HepG2 (cell line): ENCODE measurements around the gene GPR17. TPM values are rescaled to one million over a fixed set of nuclear protein-coding genes. Genes with fewer than 3 reads are reported as not detected.

Source experiments
- ATAC-seq: fragments of 200-7000 bp; cut with Tn5 transposase; 3 replicates; pipeline ENCODE4 v1.9.1; 2020; ENCODE audit warnings: mild to moderate bottlenecking, moderate library complexity
- BruUV-seq: library from RNA; stranded (reverse); fragments of 400-500 nt; replicated peaks from 2 replicates; lab custom pipeline; 2021; lab: Mats Ljungman, UMichigan
- CTCF ChIA-PET: fragments of 300-600 bp; formaldehyde crosslinking; extraction: SDS; loops from one replicate; lab custom pipeline; 2021; ENCODE audit warnings: low total read pairs, inconsistent platforms, low intra/inter-chr PET ratio; lab: Yijun Ruan, JAX
- POLR2A ChIA-PET: fragments of 350-600 bp; sonication (Branson Sonifier 250); formaldehyde crosslinking; loops from one replicate; lab custom pipeline; 2020; ENCODE audit warnings: antibody characterized with exemption, inconsistent platforms; lab: Yijun Ruan, JAX
- DNase-seq: peaks from one replicate; pipeline ENCODE4 v3.0.0-alpha.2; 2015; ENCODE audit warnings: low spot score
- FAIRE-seq: peaks from 3 replicates; lab custom pipeline; 2011; peaks lifted over from hg19 to GRCh38; lab: Jason Lieb, UNC
- H2AFZ ChIP-seq: one replicate; pipeline ENCODE4 v1.6.1; 2011; ENCODE audit warnings: low read length, inconsistent platforms
- H3K27ac ChIP-seq: fragments of 300-600 bp; 3 replicates; pipeline ENCODE4 v1.8.0; 2011; ENCODE audit warnings: mixed run types, mild to moderate bottlenecking, mixed read lengths, low read length, inconsistent platforms; ENCODE audit not compliant: insufficient read depth; ENCODE audit errors: extremely low read length
- H3K27me3 ChIP-seq, 2 experiments: fragments of 200-600 bp in 1 of 2; 2 replicates in 1 of 2; 3 replicates in 1 of 2; pipeline versions ENCODE4 v1.6.0 to v1.8.0; 2011; ENCODE audit warnings: low read length in 2 of 2, mild to moderate bottlenecking in 2 of 2, moderate library complexity in 2 of 2, inconsistent platforms in 1 of 2; ENCODE audit not compliant: insufficient read depth in 2 of 2, control insufficient read depth in 1 of 2
- H3K36me3 ChIP-seq, 2 experiments: fragments of 200-600 bp in 1 of 2; replicated peaks in 1 of 2; 2 replicates in 1 of 2; 3 replicates in 1 of 2; pipeline versions ENCODE4 v1.5.1 to v1.8.0; 2011; ENCODE audit warnings: low read length in 2 of 2, inconsistent platforms in 1 of 2; ENCODE audit not compliant: insufficient read depth in 2 of 2, control insufficient read depth in 1 of 2
- H3K4me1 ChIP-seq: 2 replicates; pipeline ENCODE4 v1.5.1; 2012; ENCODE audit warnings: low read length, inconsistent platforms; ENCODE audit not compliant: insufficient read depth
- H3K4me2 ChIP-seq: 2 replicates; pipeline ENCODE4 v1.6.0; 2011; ENCODE audit warnings: low read depth, low read length, inconsistent platforms
- H3K4me3 ChIP-seq, 3 experiments: fragments of 200-600 bp in 1 of 3; sonication (generic), shearing (Covaris generic) in 1 of 3; replicated peaks in 1 of 3; 2 replicates each; pipeline ENCODE4 v1.5.1; 2011 to 2016; ENCODE audit warnings: low read length in 3 of 3, inconsistent platforms in 2 of 3, low read depth in 2 of 3, mild to moderate bottlenecking in 2 of 3, control low read depth in 1 of 3, mixed read lengths in 1 of 3; ENCODE audit not compliant: insufficient read depth in 1 of 3
- H3K79me2 ChIP-seq: one replicate; pipeline ENCODE4 v1.6.1; 2011; ENCODE audit warnings: low read length, inconsistent platforms; ENCODE audit not compliant: insufficient read depth
- H3K9ac ChIP-seq: 2 replicates; pipeline ENCODE4 v1.6.0; 2011; ENCODE audit warnings: mild to moderate bottlenecking, low read depth, low read length, inconsistent platforms; ENCODE audit not compliant: insufficient read depth
- H3K9me3 ChIP-seq: 2 replicates; pipeline ENCODE4 v1.5.1; 2012; ENCODE audit warnings: mild to moderate bottlenecking, low read length
- H4K20me1 ChIP-seq: 2 replicates; pipeline ENCODE4 v1.6.0; 2011; ENCODE audit warnings: inconsistent platforms, mild to moderate bottlenecking, low read length, moderate library complexity; ENCODE audit not compliant: insufficient read depth
- ELF1 ChIP-seq: sonication (generic); formaldehyde crosslinking; IDR thresholded peaks from 2 replicates; pipeline ENCODE4 v1.4.0; 2020; ENCODE audit warnings: missing genetic modification reagents
- HNF1B ChIP-seq: sonication (generic); formaldehyde crosslinking; IDR thresholded peaks from 2 replicates; pipeline ENCODE4 v1.5.1; 2020; ENCODE audit warnings: mild to moderate bottlenecking, moderate library complexity, missing genetic modification reagents
- MAFF ChIP-seq: IDR thresholded peaks from 2 replicates; pipeline ENCODE4 v1.6.1; 2011; ENCODE audit warnings: low read depth, low read length, improper control_type of control experiment
- MAFK ChIP-seq, 2 experiments: IDR thresholded peaks in 1 of 2; conservative IDR thresholded peaks in 1 of 2; 2 replicates each; pipeline ENCODE4 v1.6.1; 2011; ENCODE audit warnings: improper control_type of control experiment in 2 of 2, low read length in 2 of 2
- ZHX2 ChIP-seq, 2 experiments: sonication (generic) in 1 of 2; formaldehyde crosslinking in 1 of 2; IDR thresholded peaks; 2 replicates each; pipeline versions ENCODE4 v1.6.1 to v1.9.0; 2014 to 2022; ENCODE audit warnings: antibody characterized with exemption in 1 of 2, borderline replicate concordance in 1 of 2, inconsistent platforms in 1 of 2, low read depth in 1 of 2, missing genetic modification reagents in 1 of 2
- ZNF503 ChIP-seq: sonication (generic); formaldehyde crosslinking; IDR thresholded peaks from 2 replicates; pipeline ENCODE4 v1.4.0; 2020; ENCODE audit warnings: missing genetic modification reagents
- WGBS: methylation state at CpG from one replicate; pipeline ENCODE4 v1.1.6; 2017; ENCODE audit warnings: low lambda C conversion rate; 5-methylcytosine and 5-hydroxymethylcytosine counted together
- in situ Hi-C: cut with HindIII; loops from 2 replicates; pipeline ENCODE4 v1.10.0; 2017; ENCODE audit warnings: low pct_unique_long_range_greater_than_20kb; ENCODE audit not compliant: extremely low pct_ligation_motif_present
- intact Hi-C: fragments of 100-400 bp; cut with micrococcal nuclease; formaldehyde crosslinking; loops from one replicate; pipeline ENCODE4 v1.10.0; 2022; ENCODE audit not compliant: unreplicated experiment
- polyA plus RNA-seq, 8 experiments: library from polyadenylated mRNA; depleted of rRNA in 3 of 8; stranded (reverse) in 7 of 8; unstranded in 1 of 8; fragments of >200 nt; fragmentation: Illumina TruSeq in 4 of 8; extraction: Trizol in 4 of 8; gene quantifications; 2 replicates each; pipeline versions ENCODE4 v1.2.1 to v1.2.3, GENCODE V29; 2011 to 2016; ENCODE audit warnings: low read depth in 4 of 8, missing spikeins in 1 of 8, mixed read lengths in 1 of 8; ENCODE audit not compliant: insufficient read depth in 1 of 8
- total RNA-seq, 5 experiments: library from RNA; depleted of rRNA; stranded (reverse); fragments of >200 nt; fragmentation: Illumina TruSeq; extraction: Trizol; gene quantifications; 2 replicates each; pipeline ENCODE4 v1.2.3, GENCODE V29; 2016; ENCODE audit warnings: low read depth in 1 of 5
- TF ChIP-seq, protein P1 (sequence below): sonication (generic); formaldehyde crosslinking; IDR thresholded peaks from 2 replicates; pipeline ENCODE4 v1.4.0; 2020; ENCODE audit warnings: mild to moderate bottlenecking, missing genetic modification reagents
- TF ChIP-seq, protein P2 (sequence below): IDR thresholded peaks from 2 replicates; pipeline ENCODE4 v1.6.1; 2012; ENCODE audit warnings: inconsistent platforms
- TF ChIP-seq, protein P3 (sequence below): sonication (generic); formaldehyde crosslinking; IDR thresholded peaks from 2 replicates; pipeline ENCODE4 v1.8.0; 2022; ENCODE audit warnings: mild to moderate bottlenecking, missing genetic modification reagents, borderline replicate concordance

Gene GPR17
- total and polyA plus RNA-seq, 2 of the 13 experiments (the other 11 are each of a cell fraction or from before 2014, with no cell fraction given), result not detected

GRCh38 chr2:127606625-127607398 is 39.1 kb upstream of the GPR17 start:
- H3K4me3 ChIP-seq, result no peak overlapping the region
- H2AFZ ChIP-seq, result no peak overlapping the region
- H3K27ac ChIP-seq, result no peak overlapping the region
- intact Hi-C loops, result no loop called here
- no peak for ATAC-seq
- H4K20me1 ChIP-seq, result no peaks in the 10 kb centered on the region
- H3K9ac ChIP-seq, result no peak overlapping the region
- ChIA-PET POLR2A (no interaction called here), CTCF (no interaction called here)
- H3K9me3 ChIP-seq, result no peaks in the 10 kb centered on the region
- BruUV-seq, result no TSS peak
- no peak for FAIRE-seq
- no peaks in the 10 kb centered on the region for H3K36me3 ChIP-seq
- peaks cover 8 to 79% of the 10 kb centered on the region in 2 experiments for H3K27me3 ChIP-seq
- no peaks in the 10 kb centered on the region for H3K4me1 ChIP-seq
- no peak for DNase-seq
- no peak overlapping the region for H3K4me2 ChIP-seq
- no peaks in the 10 kb centered on the region for H3K79me2 ChIP-seq
- in situ Hi-C loops, result no loop called here
- WGBS, result 50% methylated on average over 17 of the region's 17 CpGs
- TF ChIP-seq, protein P1, sequence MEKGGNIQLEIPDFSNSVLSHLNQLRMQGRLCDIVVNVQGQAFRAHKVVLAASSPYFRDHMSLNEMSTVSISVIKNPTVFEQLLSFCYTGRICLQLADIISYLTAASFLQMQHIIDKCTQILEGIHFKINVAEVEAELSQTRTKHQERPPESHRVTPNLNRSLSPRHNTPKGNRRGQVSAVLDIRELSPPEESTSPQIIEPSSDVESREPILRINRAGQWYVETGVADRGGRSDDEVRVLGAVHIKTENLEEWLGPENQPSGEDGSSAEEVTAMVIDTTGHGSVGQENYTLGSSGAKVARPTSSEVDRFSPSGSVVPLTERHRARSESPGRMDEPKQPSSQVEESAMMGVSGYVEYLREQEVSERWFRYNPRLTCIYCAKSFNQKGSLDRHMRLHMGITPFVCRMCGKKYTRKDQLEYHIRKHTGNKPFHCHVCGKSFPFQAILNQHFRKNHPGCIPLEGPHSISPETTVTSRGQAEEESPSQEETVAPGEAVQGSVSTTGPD (CRISPR knock-in tag), result no peak
- peak; percentile 59 to 78; a peak in 3 of 4 replicates for TF ChIP-seq MAFK (conservative IDR thresholded peaks at IDR 0.05 in 1 of 2, IDR thresholded peaks at IDR 0.05 in 1 of 2; ENCODE audit: low read length in 2 of 2)
- no peak for TF ChIP-seq ZNF503 (CRISPR knock-in tag)
- TF ChIP-seq ZHX2 (IDR thresholded peaks at IDR 0.05; ENCODE audit: low read depth), result no peak
- no peak for TF ChIP-seq ZHX2 (CRISPR knock-in tag; IDR thresholded peaks at IDR 0.05; ENCODE audit: borderline replicate concordance)
- TF ChIP-seq, protein P2, sequence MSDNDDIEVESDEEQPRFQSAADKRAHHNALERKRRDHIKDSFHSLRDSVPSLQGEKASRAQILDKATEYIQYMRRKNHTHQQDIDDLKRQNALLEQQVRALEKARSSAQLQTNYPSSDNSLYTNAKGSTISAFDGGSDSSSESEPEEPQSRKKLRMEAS, result no peak
- no peak for TF ChIP-seq HNF1B
- TF ChIP-seq ELF1 (CRISPR knock-in tag), result no peak
- TF ChIP-seq MAFF, result peak; percentile 70; the same call in 1 of the 2 replicates
- TF ChIP-seq, protein P3, sequence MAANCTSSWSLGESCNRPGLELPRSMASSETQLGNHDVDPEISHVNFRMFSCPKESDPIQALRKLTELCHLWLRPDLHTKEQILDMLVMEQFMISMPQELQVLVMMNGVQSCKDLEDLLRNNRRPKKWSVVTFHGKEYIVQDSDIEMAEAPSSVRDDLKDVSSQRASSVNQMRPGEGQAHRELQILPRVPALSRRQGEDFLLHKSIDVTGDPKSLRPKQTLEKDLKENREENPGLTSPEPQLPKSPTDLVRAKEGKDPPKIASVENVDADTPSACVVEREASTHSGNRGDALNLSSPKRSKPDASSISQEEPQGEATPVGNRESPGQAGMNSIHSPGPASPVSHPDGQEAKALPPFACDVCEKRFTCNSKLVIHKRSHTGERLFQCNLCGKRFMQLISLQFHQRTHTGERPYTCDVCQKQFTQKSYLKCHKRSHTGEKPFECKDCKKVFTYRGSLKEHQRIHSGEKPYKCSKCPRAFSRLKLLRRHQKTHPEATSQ, result no peak
